Measurements from ENCODE around the gene TBCEL.

TBCEL gene

GRCh38 chr11:121063728-121064127 is 39.8 kb downstream of the TBCEL start:
- DNase-seq (ENCODE audit: low spot score), result no peak

DNA sequence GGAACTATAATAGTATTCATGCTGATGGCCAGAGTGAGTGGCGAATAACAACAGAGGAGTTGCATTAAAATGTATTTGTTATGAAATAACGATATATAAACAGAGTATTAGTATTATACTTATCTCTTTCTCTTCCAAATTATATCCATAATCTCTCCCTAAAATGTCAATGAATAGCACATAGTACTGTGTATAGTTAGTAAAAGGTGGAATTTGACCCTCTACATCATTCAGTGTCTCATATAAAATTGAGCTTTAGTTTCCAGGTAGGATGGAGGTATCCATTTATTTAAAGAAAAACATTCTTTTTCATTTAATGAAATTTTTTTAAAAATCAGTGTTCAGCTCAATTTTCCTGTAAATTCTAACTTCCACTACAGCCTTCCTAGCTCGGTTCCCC is 42.7 kb downstream of the TBCEL start:
- DNase-seq (ENCODE audit: low spot score), result no peak

DNA sequence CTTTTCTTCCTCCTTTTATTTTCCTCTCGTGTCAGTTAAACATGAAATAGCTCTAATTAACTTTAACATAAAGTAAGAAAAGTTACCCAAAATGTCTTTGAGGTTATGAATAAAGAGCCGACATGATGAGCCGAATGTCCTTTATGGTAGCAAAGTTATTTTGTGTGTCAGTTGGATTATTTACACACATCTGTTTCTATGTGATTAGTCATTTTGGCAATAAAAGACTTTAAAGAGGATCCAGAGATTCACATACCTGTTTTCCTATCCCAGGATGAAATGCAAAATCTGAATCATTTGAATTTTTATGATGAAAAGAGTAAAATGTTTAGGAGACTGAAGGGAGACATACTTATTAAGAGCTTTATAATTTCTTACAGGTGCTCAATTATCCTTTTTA is 43.1 kb downstream of the TBCEL start:
- DNase-seq (ENCODE audit: low spot score), result no peak

GRCh38 chr11:121067453-121067852 is 43.6 kb downstream of the TBCEL start:
- no peak for DNase-seq (ENCODE audit: low spot score)

DNA sequence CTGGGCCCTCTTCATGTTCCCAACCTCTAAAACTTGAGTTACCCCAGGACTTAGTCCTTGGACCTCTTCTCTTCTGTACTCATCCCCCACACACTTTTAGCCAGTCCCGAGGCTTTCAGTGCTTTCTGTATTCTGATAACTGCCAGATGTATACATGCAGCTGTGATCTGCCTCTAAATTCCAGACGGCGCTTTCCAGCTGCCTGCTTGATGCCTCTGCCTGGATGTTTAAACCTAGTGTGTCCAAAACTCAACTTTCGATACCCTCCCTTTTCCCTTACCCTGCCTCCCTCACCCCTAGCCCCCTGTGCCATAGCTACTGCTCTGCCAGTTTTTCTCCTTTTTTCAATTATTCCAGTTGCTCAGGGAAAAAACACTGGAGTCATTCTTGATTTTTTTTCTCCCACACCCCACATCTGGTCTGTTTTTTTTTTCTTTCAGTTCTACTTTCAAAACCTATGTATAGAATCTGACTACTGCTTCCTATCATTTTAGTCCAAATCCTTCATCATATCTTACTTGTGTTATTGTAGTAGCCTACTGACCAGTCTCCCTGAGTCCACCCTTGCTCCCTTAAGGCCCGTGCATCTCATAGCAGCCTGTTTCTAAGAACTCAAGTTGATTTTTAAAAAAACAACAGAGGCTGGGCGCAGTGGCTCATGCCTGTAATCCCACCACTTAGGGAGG is 44.2 kb downstream of the TBCEL start:
- DNase-seq (ENCODE audit: low spot score), result no peak

GRCh38 chr11:121068787-121069186 is 44.9 kb downstream of the TBCEL start:
- no peak for DNase-seq (ENCODE audit: low spot score)

DNA sequence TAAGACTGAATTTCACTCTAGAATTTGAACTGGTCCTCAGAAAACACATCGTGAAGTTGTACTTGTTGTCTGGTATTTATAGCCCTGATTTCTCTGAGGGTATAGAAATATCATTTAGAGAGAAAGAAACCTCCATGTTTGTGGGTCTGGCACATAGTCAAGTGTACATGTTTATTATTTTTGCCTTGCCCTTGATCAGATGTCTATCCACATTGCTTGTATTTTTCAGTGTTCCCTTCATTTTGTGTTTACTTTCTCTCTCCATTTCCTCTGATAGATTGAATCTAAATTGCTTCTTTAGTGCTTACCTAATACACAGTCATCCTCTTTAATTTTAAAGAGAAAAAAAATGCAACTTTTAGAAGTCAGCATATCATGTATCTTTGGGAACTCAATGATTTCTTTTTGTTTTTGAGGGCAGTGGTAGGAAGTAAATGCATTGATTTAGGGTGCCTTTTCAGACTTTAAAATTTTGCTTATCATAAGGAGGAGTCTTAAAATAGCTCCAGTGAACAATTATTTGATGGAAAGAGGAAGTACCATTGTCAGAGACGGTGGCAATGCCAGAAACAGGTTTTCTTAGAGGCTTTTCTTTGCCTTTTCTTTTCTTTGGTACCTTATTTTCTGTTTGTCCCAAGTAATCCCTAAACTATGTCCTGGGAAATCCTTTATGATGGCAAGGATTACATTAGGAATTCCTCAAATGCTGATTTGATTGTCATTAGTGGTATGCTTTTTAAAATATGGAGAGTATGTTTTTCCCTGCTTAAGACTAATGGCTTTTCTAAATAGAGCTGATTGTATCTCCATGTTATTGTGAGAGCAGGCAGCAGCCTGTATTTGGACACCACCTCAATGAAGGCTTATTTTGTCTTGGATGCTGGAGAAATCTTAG is 47.3 kb downstream of the TBCEL start:
- DNase-seq (ENCODE audit: low spot score), result no peak

GRCh38 chr11:121071846-121072450 is 48.0 kb downstream of the TBCEL start:
- no peak for DNase-seq (ENCODE audit: low spot score)

DNA sequence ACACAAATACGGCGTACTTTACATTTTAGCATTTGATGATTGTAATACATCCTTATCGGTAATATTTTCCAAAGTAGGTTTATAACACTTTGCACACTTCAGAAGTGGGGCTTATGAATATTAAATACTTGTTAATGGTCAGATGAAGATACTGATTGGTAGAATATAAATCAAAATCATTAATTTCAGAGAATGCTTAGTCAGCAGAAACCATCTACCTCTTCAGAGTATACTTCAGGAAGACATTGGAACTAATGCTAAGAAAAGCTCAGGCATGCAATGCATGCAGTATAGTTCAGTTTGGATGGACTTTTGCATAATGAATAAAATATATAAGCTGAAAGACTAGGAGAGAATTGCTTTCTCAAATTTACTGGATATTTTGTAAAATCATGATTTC is 57.4 kb downstream of the TBCEL start:
- no peak for DNase-seq (ENCODE audit: low spot score)

GRCh38 chr11:121082219-121082618 is 58.3 kb downstream of the TBCEL start:
- no peak for DNase-seq (ENCODE audit: low spot score)

- DNase-seq (ENCODE audit: low spot score), result no peak
Measured at GRCh38 chr11:121082670-121083069, 58.8 kb downstream of the TBCEL start.

- DNase-seq (ENCODE audit: low spot score), result no peak
Measured at GRCh38 chr11:121086866-121087265, 63.0 kb downstream of the TBCEL start.

DNA sequence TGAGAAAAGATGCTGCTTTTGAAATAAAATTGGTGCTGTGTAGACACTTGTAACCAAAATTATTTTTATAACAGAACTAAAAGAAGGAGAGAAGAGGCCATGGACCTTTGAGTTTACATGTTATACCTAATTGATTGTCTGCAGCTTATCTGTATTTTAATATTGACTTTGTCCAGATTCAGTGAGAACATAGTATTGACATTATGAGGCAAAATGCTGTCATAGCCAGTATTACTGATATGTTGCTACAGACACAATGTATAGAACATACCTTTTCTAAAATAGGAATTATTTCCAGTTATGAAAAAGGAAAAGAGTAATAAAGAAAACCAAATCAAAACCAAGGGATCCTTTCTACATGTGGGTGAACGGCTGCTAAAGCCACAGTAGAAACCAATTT is 65.7 kb downstream of the TBCEL start:
- DNase-seq (ENCODE audit: low spot score), result no peak

DNA sequence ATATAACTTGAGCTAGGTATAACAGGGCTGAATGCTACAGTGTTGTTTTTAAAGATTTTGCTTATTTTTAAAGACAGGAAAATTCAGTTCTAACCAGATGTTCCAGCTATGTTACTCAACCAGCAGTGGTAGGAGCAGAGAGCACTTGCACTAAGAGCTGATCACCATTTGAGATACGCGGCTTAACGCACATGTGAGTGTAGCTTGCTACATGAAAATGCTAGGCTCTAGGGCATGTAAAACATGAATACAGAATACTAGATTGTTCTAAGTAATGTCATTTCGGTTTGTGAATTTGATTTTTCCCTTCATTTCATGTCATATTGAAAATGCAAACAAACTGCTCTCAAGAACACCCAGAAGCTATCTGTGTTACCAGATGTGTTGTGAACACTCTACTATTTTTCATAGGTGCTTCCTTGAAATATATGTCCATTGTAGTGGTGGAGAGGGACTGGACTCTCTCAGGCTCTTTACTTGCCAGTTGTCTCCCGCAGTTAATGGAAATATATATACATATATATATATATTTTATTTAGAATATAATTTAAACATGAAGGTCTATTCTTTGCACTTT is 66.3 kb downstream of the TBCEL start:
- DNase-seq (ENCODE audit: low spot score), result no peak

DNA sequence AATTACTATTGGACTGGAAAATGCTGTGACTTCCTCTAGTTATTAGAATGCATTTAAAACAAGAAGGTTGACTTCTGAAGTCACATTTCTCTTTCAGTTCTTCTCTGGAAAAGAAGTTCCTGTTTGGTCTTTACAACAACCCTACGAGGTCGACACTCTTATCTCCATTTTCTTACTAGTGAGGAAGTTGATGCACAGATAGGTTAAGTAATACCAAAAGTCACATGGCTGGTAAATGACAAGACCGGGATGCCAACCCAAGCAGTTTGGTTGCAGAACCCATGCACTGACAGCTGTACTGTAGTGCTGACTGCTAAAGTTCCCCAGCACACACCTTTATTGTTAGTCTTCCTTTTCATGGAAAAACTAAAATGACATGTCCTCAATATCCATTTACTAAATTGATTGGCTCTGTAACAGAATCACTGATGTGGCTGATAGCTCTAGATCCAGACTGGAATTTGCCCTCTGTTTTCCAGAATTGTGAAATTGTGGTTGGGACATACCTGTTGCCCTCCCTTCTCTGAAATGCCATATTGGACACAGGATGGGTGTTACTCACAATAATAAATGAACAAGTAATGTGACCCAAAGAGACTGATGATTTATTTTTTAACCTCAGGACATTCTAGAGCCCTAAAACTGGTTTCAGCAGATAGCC is 67.7 kb downstream of the TBCEL start:
- DNase-seq (ENCODE audit: low spot score), result no peak

GRCh38 chr11:121095561-121095960 is 71.7 kb downstream of the TBCEL start:
- no peak for DNase-seq (ENCODE audit: low spot score)

- DNase-seq (ENCODE audit: low spot score), result no peak
Measured at GRCh38 chr11:121099364-121099763, 75.5 kb downstream of the TBCEL start.

DNA sequence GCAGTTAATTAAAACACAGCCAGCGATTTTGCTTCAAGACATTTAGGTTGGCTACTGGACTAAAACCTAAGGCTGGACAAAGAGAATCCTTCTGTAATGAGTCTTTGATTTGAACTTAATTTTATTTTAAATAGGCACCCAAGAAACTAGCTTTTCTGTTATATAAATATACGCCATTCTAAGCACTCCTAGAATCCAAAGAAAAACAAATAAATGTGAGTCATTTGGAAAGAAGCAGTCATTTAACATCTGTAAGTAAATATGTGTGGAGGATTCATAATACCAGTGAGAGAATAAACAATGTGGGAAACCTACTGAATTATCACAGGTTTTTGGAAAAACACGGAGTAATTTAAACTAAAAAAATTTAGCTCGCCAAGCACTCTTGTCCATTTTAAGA is 76.0 kb downstream of the TBCEL start:
- no peak for DNase-seq (ENCODE audit: low spot score)

DNA sequence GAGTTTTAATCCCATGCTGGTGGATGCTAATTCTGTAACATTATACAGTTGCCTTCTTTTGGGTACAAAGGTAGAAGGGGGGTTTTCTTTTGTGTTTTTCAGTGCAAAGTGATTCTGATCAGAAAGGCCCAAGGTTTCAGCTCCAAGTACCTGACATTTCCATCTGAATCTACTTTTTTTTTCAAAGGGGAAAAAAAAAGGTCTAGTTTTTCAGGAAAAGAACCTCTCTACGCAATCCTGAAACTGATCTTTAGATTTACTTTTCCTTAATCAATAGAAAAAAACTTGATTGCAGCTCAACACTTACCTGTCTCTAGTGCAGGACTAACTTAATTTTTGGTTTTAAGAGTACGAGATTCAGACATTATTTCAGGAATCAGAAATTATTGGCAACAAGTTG is 77.0 kb downstream of the TBCEL start, which contains the start of gene TECTA:
TECTA (plus strand) TSS at position 301 of the 400 bp plus-strand sequence. CDS start 1,423 bp downstream, outside the sequence.
- no peak for DNase-seq (ENCODE audit: low spot score)

- no peak for DNase-seq (ENCODE audit: low spot score)
Measured at GRCh38 chr11:121104312-121104762, 80.4 kb downstream of the TBCEL start.

- no peak for DNase-seq (ENCODE audit: low spot score)
Measured at GRCh38 chr11:121105063-121105480, 81.2 kb downstream of the TBCEL start.

Data from cerebellar cortex (tissue), 1 donor.